GM18519 (cell line): Measurements from ENCODE around the gene GLYATL3.

Experiments used
- ATAC-seq: cut with Tn5 transposase; IDR thresholded peaks from one replicate; pipeline ENCODE4 v1.9.1; 2021; ENCODE audit warnings: mild to moderate bottlenecking, moderate library complexity; ENCODE audit not compliant: unreplicated experiment, low FRiP score

Gene GLYATL3

GRCh38 chr6:49513153-49513989 lies 13.6 kb downstream of the GLYATL3 start:
- no peak for ATAC-seq

GRCh38 chr6:49514571-49515484 lies 15.1 kb downstream of the GLYATL3 start:
- ATAC-seq = no peak

GRCh38 chr6:49515485-49516146 lies 15.9 kb downstream of the GLYATL3 start:
- ATAC-seq = no peak

GRCh38 chr6:49516147-49516505 lies 16.4 kb downstream of the GLYATL3 start:
- ATAC-seq = no peak

GRCh38 chr6:49517919-49518318 lies 18.2 kb downstream of the GLYATL3 start:
- ATAC-seq = no peak

GRCh38 chr6:49519660-49520059 lies 19.9 kb downstream of the GLYATL3 start:
- ATAC-seq = peak; percentile 99

- ATAC-seq = no peak
These were observed 23.2 kb downstream of the GLYATL3 start for GRCh38 chr6:49522710-49523593.

- ATAC-seq = no peak
These were observed 24.2 kb downstream of the GLYATL3 start for GRCh38 chr6:49523901-49524300.

- ATAC-seq = no peak
These were observed 24.8 kb downstream of the GLYATL3 start for GRCh38 chr6:49524541-49524940.

- no peak for ATAC-seq
These were observed 26.9 kb downstream of the GLYATL3 start for GRCh38 chr6:49526598-49526997.

GRCh38 chr6:49527320-49527719 lies 27.6 kb downstream of the GLYATL3 start:
- ATAC-seq = no peak

GRCh38 chr6:49528571-49528970 lies 28.8 kb downstream of the GLYATL3 start:
- ATAC-seq = no peak

GRCh38 chr6:49530141-49530776 lies 30.5 kb downstream of the GLYATL3 start:
- no peak for ATAC-seq

- peak; percentile 99 for ATAC-seq
These were observed 32.2 kb downstream of the GLYATL3 start for GRCh38 chr6:49531774-49532569.

GRCh38 chr6:49535795-49536194 lies 36.1 kb downstream of the GLYATL3 start:
- no peak for ATAC-seq

- no peak for ATAC-seq
These were observed 39.4 kb downstream of the GLYATL3 start for GRCh38 chr6:49539102-49539501.

- ATAC-seq = no peak
These were observed 40.9 kb downstream of the GLYATL3 start for GRCh38 chr6:49540614-49541013.

GRCh38 chr6:49541210-49541724 lies 41.5 kb downstream of the GLYATL3 start:
- ATAC-seq = no peak

- ATAC-seq = no peak
These were observed 42.2 kb downstream of the GLYATL3 start for GRCh38 chr6:49541936-49542335.
